CD14-positive monocyte (primary cell): ENCODE measurements around the gene GSTCD. TPM values are rescaled to one million over a fixed set of nuclear protein-coding genes. Genes with fewer than 3 reads are reported as not detected.

Source experiments
- DNase-seq, 3 donors: peaks; one replicate each; pipeline ENCODE4 v3.0.0-alpha.2; 2011 to 2022
- H2AFZ ChIP-seq: 2 replicates; pipeline ENCODE4 v1.6.0; 2012; ENCODE audit warnings: mild to moderate bottlenecking, low read depth, low read length, inconsistent platforms; ENCODE audit not compliant: insufficient read depth, poor library complexity, severe bottlenecking
- H3K27ac ChIP-seq, 2 donors: 1 replicate in 1 of 2; 2 replicates in 1 of 2; pipeline ENCODE4 v1.5.1; 2012 to 2013; ENCODE audit warnings: low read length in 2 of 2, control low read depth in 1 of 2, inconsistent platforms in 1 of 2, low read depth in 1 of 2, mild to moderate bottlenecking in 1 of 2
- H3K27me3 ChIP-seq, 2 donors: one replicate each; pipeline versions ENCODE4 v1.6.0 to v1.6.1; 2011 to 2013; ENCODE audit warnings: low read length in 2 of 2; ENCODE audit not compliant: control insufficient read depth in 2 of 2, insufficient read depth in 2 of 2
- H3K36me3 ChIP-seq, 2 donors: replicated peaks in 1 of 2; 1 replicate in 1 of 2; 2 replicates in 1 of 2; pipeline versions ENCODE4 v1.5.1 to v1.6.1; 2012 to 2013; ENCODE audit warnings: low read length in 2 of 2, control low read depth in 1 of 2, inconsistent platforms in 1 of 2, mild to moderate bottlenecking in 1 of 2; ENCODE audit not compliant: insufficient read depth in 2 of 2, control insufficient read depth in 1 of 2
- H3K4me1 ChIP-seq, 2 donors: 1 replicate in 1 of 2; 2 replicates in 1 of 2; pipeline versions ENCODE4 v1.5.1 to v1.6.1; 2012 to 2013; ENCODE audit warnings: low read length in 2 of 2, control low read depth in 1 of 2, inconsistent platforms in 1 of 2, mild to moderate bottlenecking in 1 of 2, moderate library complexity in 1 of 2; ENCODE audit not compliant: insufficient read depth in 2 of 2, control insufficient read depth in 1 of 2
- H3K4me2 ChIP-seq: replicated peaks from 2 replicates; pipeline ENCODE3; 2012; ENCODE audit warnings: low read length, moderate library complexity, mild to moderate bottlenecking; ENCODE audit not compliant: poor library complexity, severe bottlenecking; ENCODE audit errors: extremely low read depth
- H3K4me3 ChIP-seq, 3 experiments: fragments of 200-600 bp in 1 of 3; sonication (generic) in 1 of 3; replicated peaks in 1 of 3; 1 replicate in 2 of 3; 2 replicates in 1 of 3; pipeline ENCODE4 v1.5.1; 2011 to 2013; ENCODE audit warnings: low read length in 3 of 3, mild to moderate bottlenecking in 3 of 3, control low read depth in 2 of 3, low read depth in 2 of 3, inconsistent platforms in 1 of 3, moderate library complexity in 1 of 3
- H3K79me2 ChIP-seq: 2 replicates; pipeline ENCODE4 v1.6.0; 2012; ENCODE audit warnings: mild to moderate bottlenecking, control low read depth, inconsistent platforms, low read length, moderate library complexity; ENCODE audit not compliant: insufficient read depth
- H3K9ac ChIP-seq: 2 replicates; pipeline ENCODE4 v1.6.0; 2017; ENCODE audit warnings: low read length, mild to moderate bottlenecking; ENCODE audit not compliant: insufficient read depth, poor library complexity, severe bottlenecking
- H3K9me3 ChIP-seq, 2 donors: replicated peaks in 1 of 2; 1 replicate in 1 of 2; 2 replicates in 1 of 2; pipeline versions ENCODE4 v1.5.1 to v1.6.1; 2012 to 2013; ENCODE audit warnings: low read length in 2 of 2, control low read depth in 1 of 2; ENCODE audit not compliant: control insufficient read depth in 1 of 2, insufficient read depth in 1 of 2
- H4K20me1 ChIP-seq: 2 replicates; pipeline ENCODE4 v1.6.0; 2012; ENCODE audit warnings: mild to moderate bottlenecking, low read length, control low read depth, moderate library complexity; ENCODE audit not compliant: insufficient read depth
- H3K27ac Mint-ChIP-seq, 7 donors: one replicate each; pipeline ENCODE4 v1.8.0; 2020; ENCODE audit warnings: mild to moderate bottlenecking in 7 of 7, mixed read lengths in 7 of 7, moderate library complexity in 6 of 7, inconsistent platforms in 2 of 7
- H3K27me3 Mint-ChIP-seq, 3 donors: one replicate each; pipeline ENCODE4 v1.8.0; 2021 to 2022; ENCODE audit warnings: low read depth in 3 of 3, mild to moderate bottlenecking in 3 of 3, mixed read lengths in 3 of 3, moderate library complexity in 3 of 3, inconsistent platforms in 1 of 3
- H3K36me3 Mint-ChIP-seq, 2 donors: one replicate each; pipeline ENCODE4 v1.8.0; 2020; ENCODE audit warnings: mixed read lengths in 2 of 2, inconsistent platforms in 1 of 2, mild to moderate bottlenecking in 1 of 2
- H3K4me1 Mint-ChIP-seq: one replicate; pipeline ENCODE4 v1.8.0; 2020; ENCODE audit warnings: mild to moderate bottlenecking, mixed read lengths
- H3K4me3 Mint-ChIP-seq, 2 donors: one replicate each; pipeline ENCODE4 v1.8.0; 2020; ENCODE audit warnings: mild to moderate bottlenecking in 2 of 2, mixed read lengths in 2 of 2, moderate library complexity in 1 of 2
- H3K9me3 Mint-ChIP-seq, 7 donors: one replicate each; pipeline ENCODE4 v1.8.0; 2020 to 2022; ENCODE audit warnings: mixed read lengths in 7 of 7, mild to moderate bottlenecking in 6 of 7, moderate library complexity in 6 of 7, inconsistent platforms in 2 of 7
- CTCF ChIP-seq: fragments of 200-600 bp; IDR thresholded peaks from one replicate; pipeline ENCODE4 v1.8.0; 2022; ENCODE audit warnings: antibody characterized with exemption, mild to moderate bottlenecking
- WGBS: methylation state at CpG from one replicate; pipeline ENCODE4 v1.1.5; 2013; ENCODE audit warnings: missing lambda C conversion rate; ENCODE audit not compliant: insufficient coverage; 5-methylcytosine and 5-hydroxymethylcytosine counted together
- intact Hi-C, 2 donors: fragments of 100-400 bp; cut with micrococcal nuclease; formaldehyde crosslinking; loops; one replicate each; pipeline versions ENCODE4 v1.15.0 to v1.15.1; 2023
- polyA plus RNA-seq, 3 donors: library from polyadenylated mRNA; depleted of rRNA in 1 of 3; unstranded in 2 of 3; stranded (reverse) in 1 of 3; fragments of 300-500 nt in 2 of 3; fragments of >200 nt in 1 of 3; fragmentation: Illumina TruSeq in 2 of 3; gene quantifications; 1 replicate in 2 of 3; 2 replicates in 1 of 3; pipeline ENCODE4 v1.2.3, GENCODE V29; 2012 to 2021

Gene GSTCD
- polyA plus RNA-seq, 3 donors = 0.93 to 1.5 (median 1.2) TPM

DNA sequence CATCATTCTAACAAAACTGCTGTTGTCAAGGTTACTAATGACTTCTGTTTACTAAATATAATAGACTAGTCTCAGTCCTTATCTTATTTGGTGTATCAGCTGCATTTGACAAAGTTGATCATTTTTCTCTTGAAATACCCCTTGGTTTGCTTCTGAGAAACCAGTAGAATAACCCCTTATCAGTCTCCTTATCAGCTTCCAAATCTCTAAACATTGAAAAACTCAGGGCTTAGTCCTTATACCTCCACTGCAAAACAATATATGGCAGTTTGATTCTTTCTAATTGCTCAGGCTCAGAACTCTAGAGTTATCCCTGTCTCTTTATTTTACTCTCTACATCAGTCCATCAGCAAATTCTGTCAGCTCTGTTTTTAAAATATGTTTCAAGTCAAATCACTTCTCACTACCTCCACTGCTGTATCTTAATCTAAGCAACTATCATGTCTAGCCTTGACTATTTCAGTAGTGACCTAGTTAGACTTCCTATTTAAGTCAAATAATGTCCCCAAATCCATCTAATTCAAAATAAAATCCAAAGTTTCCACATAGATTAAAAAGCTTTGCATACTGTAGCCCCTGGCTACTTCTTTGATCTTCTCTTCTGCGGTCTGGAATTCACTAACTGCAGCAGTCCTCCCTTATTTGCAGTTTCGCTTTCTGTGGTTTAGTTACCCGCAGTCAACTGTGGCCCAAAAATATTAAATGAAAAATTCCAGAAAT lies 99.6 kb downstream of the GSTCD start:
- no peak overlapping the region for H3K27ac Mint-ChIP-seq
- intact Hi-C loops = no loop called here
- no peak overlapping the region for H3K4me2 ChIP-seq

GRCh38 chr4:105808750-105809041 lies 100.1 kb downstream of the GSTCD start:
- H3K27me3 ChIP-seq = no peaks in the 10 kb centered on the region
- no peak for DNase-seq
- H3K27ac ChIP-seq = no peak overlapping the region
- no peak overlapping the region for H3K4me3 Mint-ChIP-seq
- no peak overlapping the region for H3K27ac Mint-ChIP-seq
- no peak overlapping the region for H3K4me3 ChIP-seq
- no peak overlapping the region for H3K4me2 ChIP-seq
- H3K9me3 Mint-ChIP-seq = peaks cover 0 to 3% (median 0%) of the 10 kb centered on the region in 7 donors
- H3K36me3 ChIP-seq = no peaks in the 10 kb centered on the region
- no peaks in the 10 kb centered on the region for H3K79me2 ChIP-seq
- H3K4me1 Mint-ChIP-seq = no peaks in the 10 kb centered on the region
- H3K27me3 Mint-ChIP-seq = no peaks in the 10 kb centered on the region
- H3K4me1 ChIP-seq = no peaks in the 10 kb centered on the region
- H3K9ac ChIP-seq = no peak overlapping the region
- WGBS = 80% methylated on average over 1 of the region's 3 CpGs
- no peaks in the 10 kb centered on the region for H4K20me1 ChIP-seq
- intact Hi-C loops = no loop called here
- H3K36me3 Mint-ChIP-seq = peaks cover 0 to 4% of the 10 kb centered on the region in 2 donors
- no peak for TF ChIP-seq CTCF
- no peak overlapping the region for H2AFZ ChIP-seq
- H3K9me3 ChIP-seq = no peaks in the 10 kb centered on the region

More for the DNA sequence above, 99.6 kb downstream of the GSTCD start:
- Histone ChIP-seq H3K27me3 (no peaks in the 10 kb centered on the region), H3K9me3 (no peaks in the 10 kb centered on the region), H3K4me3 (no peak overlapping the region), H2AFZ (no peak overlapping the region), H4K20me1 (no peaks in the 10 kb centered on the region), H3K9ac (no peak overlapping the region), H3K79me2 (no peaks in the 10 kb centered on the region), H3K4me1 (no peaks in the 10 kb centered on the region), H3K27ac (no peak overlapping the region), H3K36me3 (no peaks in the 10 kb centered on the region)
- WGBS = 86% methylated on average over 2 of the region's 3 CpGs
- H3K36me3 Mint-ChIP-seq = peaks cover 0 to 4% of the 10 kb centered on the region in 2 donors
- no peaks in the 10 kb centered on the region for H3K27me3 Mint-ChIP-seq
- no peaks in the 10 kb centered on the region for H3K4me1 Mint-ChIP-seq
- no peak for TF ChIP-seq CTCF
- DNase-seq = no peak
- H3K9me3 Mint-ChIP-seq = peaks cover 0 to 1% (median 0%) of the 10 kb centered on the region in 7 donors
- H3K4me3 Mint-ChIP-seq = no peak overlapping the region
